Stimulated activated naive CD8-positive, alpha-beta T cell treated with anti-CD3 and anti-CD28 coated beads, Interleukin-15, Interleukin-2, amounts not matched to agents 100 ng/mL and 50 ng/mL, for 24 hours (primary cell): Measurements from ENCODE around the gene MAPK8IP1.
A peak's percentile ranks its signal among the peaks of the same experiment; 100 is the strongest.
"Not testable (repeated sequence)": the region's sequence is repeated elsewhere in the genome, so short reads cannot be mapped to it uniquely, and the experiment has no call there.

ENCODE experiments used
- H3K27ac Mint-ChIP-seq: one replicate; pipeline ENCODE4 v1.8.0; 2021; ENCODE audit warnings: mild to moderate bottlenecking, mixed read lengths
- H3K27me3 Mint-ChIP-seq: one replicate; pipeline ENCODE4 v1.8.0; 2021; ENCODE audit warnings: mixed read lengths
- H3K36me3 Mint-ChIP-seq: one replicate; pipeline ENCODE4 v1.8.0; 2021; ENCODE audit warnings: low read depth, mixed read lengths
- H3K4me1 Mint-ChIP-seq: one replicate; pipeline ENCODE4 v1.8.0; 2021; ENCODE audit warnings: low read depth, mixed read lengths
- H3K4me3 Mint-ChIP-seq: one replicate; pipeline ENCODE4 v1.8.0; 2021; ENCODE audit warnings: mild to moderate bottlenecking, mixed read lengths
- H3K9me3 Mint-ChIP-seq: one replicate; pipeline ENCODE4 v1.8.0; 2021; ENCODE audit warnings: mixed read lengths

Gene MAPK8IP1

DNA sequence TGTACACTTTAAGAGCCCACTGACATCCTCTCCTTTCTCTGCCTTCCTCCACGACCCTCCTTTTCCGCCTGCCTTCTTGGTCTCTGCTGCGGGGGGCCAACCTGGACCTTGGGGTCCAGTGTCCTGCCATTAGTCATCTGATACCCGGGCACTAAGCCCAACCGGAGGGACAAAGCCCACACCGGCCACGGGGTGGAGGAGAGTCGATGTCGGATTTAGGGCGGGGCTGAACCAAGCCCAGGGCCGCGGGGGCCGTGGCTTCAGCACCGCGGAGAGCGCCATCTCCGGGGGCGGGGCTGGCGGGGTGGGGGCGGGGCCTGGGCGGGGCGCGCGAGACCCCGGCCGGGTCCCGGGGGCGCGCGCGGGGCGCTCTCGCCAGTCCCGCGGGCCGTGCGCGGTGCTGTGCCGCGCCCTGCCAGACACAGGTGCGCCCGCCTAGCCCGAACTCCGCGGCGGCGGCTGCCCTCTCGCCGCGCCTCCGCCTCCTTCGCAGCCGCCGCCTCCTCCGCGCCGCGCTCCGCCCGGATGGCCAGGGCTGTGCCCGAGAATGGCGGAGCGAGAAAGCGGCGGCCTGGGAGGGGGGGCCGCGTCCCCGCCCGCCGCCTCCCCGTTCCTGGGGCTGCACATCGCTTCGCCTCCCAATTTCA is at the start of gene MAPK8IP1:
Gene MAPK8IP1, plus strand, starts transcription at position 378 of the 647 bp plus-strand sequence. Its CDS starts 170 bp downstream, at position 548.
- Mint-ChIP-seq H3K9me3 (no peaks in the 10 kb centered on the region), H3K4me1 (peaks cover 10% of the 10 kb centered on the region), H3K4me3 (peak within 1 kb of the TSS; percentile 75), H3K36me3 (peaks cover 9% of the 10 kb centered on the region), H3K27ac (no peak within 1 kb of the TSS), H3K27me3 (no peaks in the 10 kb centered on the region)

DNA sequence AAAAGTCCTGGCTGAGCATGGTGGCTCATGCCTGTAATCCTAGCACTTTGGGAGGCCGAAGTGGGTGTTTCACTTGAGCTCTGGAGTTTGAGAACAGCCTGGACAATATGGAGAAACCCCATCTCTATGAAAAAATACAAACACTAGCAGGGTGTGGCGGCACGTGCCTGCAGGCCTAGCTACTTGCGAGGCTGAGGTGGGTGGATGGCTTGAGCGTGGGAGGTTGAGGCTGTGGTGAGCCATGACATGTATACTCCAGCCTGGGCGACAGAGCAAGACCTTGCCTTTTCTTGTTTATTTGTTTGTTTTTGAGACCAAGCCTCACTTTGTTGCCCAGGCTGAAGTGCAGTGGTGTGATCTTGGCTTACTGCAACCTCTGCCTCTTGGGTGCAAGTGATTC is 46.2 kb upstream of the MAPK8IP1 start:
- H3K9me3 Mint-ChIP-seq, result no peaks in the 10 kb centered on the region
- no peak overlapping the region for H3K4me3 Mint-ChIP-seq
- no peaks in the 10 kb centered on the region for H3K36me3 Mint-ChIP-seq
- no peak overlapping the region for H3K27ac Mint-ChIP-seq
- H3K27me3 Mint-ChIP-seq, result no peaks in the 10 kb centered on the region
- H3K4me1 Mint-ChIP-seq, result peaks cover 17% of the 10 kb centered on the region

DNA sequence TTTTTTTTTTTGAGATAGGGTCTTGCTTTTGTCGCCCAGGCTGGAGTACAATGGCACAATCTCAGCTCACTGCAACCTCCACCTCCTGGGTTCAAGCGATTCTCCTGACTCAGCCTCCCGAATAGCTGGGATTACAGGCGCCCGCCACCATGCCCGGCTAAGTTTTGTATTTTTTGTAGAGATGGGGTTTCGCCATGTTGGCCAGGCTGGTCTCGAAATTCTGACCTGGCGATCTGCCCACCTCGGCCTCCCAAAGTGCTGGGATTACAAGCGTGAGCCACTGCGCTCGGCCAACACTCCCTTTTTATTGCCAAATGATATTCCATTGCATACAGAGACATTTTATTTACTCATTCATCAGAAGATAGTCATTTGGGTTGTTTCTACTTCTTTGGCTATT is 45.2 kb upstream of the MAPK8IP1 start:
- H3K4me3 Mint-ChIP-seq, result not testable (repeated sequence)

DNA sequence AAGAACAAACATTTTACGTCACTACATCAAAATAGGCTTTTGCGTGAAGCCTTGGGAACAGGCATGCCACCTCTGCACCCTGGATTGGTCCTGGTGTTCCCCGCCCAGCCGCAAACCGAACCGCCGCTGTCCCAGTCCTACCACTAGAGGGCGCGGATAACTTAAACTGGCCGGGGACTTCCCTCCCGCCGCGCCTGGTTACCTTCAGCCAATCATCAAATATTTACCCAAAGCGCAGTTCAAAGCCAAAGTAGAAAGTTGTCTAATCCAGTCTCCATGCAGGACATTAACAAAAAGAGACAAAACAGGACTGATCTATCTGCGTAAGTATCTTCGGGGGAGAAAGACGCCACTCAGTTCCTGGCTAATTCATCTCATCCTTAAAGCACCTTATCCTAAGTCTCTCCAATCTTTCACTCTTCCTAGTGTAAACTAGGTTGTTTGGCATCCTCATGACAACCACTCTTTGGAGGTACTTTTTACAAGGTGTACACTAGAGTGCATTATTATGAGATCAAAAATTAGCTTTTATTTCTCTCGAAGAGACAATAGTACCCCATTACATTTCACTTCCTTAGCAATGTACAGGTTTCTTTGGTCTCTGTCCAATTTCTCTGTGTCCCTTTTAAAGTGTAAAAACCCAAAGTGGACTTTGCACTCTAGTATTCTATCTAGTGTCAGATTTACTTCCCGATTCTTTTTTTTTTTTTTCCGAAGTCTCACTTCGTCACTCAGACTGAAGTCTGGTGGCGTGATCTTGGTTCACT is 42.1 kb upstream of the MAPK8IP1 start:
- H3K4me3 Mint-ChIP-seq, result peak overlapping the region; percentile 42
- peaks cover 4% of the 10 kb centered on the region for H3K27me3 Mint-ChIP-seq
- no peak overlapping the region for H3K27ac Mint-ChIP-seq
- H3K4me1 Mint-ChIP-seq, result peaks cover 24% of the 10 kb centered on the region
- no peaks in the 10 kb centered on the region for H3K9me3 Mint-ChIP-seq
- no peaks in the 10 kb centered on the region for H3K36me3 Mint-ChIP-seq

More for the DNA sequence above, 45.2 kb upstream of the MAPK8IP1 start:
- peaks cover 13% of the 10 kb centered on the region for H3K4me1 Mint-ChIP-seq
- H3K9me3 Mint-ChIP-seq, H3K36me3 Mint-ChIP-seq, H3K27ac Mint-ChIP-seq, H3K27me3 Mint-ChIP-seq: not testable (repeated sequence)

DNA sequence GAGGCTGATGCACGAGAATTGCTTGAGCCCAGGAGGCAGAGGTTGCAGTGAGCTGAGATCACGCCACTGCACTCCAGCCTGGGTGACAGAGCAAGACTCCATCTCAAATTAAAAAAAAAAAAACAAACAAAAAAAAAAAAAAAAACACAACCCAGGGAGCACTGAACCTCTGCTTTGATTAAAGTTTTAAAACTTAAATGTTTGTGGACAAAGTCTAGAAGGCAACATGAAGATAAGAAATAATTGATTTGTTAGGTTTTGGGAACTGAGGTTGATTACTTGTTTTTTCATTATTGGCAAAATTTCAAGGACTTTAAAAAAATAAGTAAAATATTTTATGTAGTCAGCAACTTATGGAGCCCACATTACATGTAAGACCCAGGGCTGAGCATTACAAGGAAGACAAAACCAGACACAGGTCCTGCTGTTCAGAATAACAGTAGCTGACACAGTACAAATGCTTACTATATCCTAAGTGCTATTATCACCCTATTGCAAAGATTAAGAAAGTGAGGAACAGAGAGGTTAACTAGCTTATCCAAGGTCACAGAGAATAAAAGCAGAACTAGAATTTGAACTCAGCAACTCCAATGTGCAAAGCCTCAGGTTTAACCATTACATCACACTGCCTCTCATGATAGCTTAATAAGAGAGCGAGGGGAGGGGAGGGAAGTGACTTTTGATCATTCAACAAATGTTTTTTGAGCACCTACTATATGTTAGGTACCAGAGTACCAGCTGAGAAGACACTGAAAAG is 40.5 kb upstream of the MAPK8IP1 start:
- no peak overlapping the region for H3K4me3 Mint-ChIP-seq
- H3K36me3 Mint-ChIP-seq, result no peaks in the 10 kb centered on the region
- H3K9me3 Mint-ChIP-seq, result no peaks in the 10 kb centered on the region
- H3K27me3 Mint-ChIP-seq, result peaks cover 4% of the 10 kb centered on the region
- peaks cover 37% of the 10 kb centered on the region for H3K4me1 Mint-ChIP-seq
- H3K27ac Mint-ChIP-seq, result no peak overlapping the region

DNA sequence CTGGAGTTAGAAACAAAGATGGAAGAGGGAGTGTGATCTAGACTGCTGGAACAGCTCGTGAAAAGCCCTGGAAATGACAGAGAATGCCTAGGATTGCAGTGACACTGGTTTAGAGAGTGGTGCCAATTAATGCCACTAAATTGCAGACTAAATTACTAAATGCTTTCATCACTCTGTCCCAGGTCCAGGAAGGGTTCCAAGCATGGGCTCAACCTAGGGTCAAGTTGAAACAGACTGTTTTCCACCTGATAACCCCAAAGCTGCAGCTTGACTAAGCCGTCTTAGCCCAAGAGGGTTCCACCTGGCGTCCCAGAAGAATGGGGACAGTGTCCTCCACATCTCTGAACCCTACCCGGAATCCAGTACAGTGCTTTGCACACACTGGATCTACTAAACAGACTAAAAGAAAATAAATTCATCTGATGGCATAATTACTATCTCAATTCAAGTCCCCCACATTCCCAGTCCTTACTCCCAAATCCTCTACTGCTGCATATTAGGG is 39.2 kb upstream of the MAPK8IP1 start:
- Mint-ChIP-seq H3K27me3 (peaks cover 4% of the 10 kb centered on the region), H3K36me3 (peaks cover 9% of the 10 kb centered on the region), H3K4me1 (peaks cover 49% of the 10 kb centered on the region), H3K27ac (peak overlapping the region; percentile 10), H3K9me3 (no peaks in the 10 kb centered on the region), H3K4me3 (peak overlapping the region; percentile 82)

DNA sequence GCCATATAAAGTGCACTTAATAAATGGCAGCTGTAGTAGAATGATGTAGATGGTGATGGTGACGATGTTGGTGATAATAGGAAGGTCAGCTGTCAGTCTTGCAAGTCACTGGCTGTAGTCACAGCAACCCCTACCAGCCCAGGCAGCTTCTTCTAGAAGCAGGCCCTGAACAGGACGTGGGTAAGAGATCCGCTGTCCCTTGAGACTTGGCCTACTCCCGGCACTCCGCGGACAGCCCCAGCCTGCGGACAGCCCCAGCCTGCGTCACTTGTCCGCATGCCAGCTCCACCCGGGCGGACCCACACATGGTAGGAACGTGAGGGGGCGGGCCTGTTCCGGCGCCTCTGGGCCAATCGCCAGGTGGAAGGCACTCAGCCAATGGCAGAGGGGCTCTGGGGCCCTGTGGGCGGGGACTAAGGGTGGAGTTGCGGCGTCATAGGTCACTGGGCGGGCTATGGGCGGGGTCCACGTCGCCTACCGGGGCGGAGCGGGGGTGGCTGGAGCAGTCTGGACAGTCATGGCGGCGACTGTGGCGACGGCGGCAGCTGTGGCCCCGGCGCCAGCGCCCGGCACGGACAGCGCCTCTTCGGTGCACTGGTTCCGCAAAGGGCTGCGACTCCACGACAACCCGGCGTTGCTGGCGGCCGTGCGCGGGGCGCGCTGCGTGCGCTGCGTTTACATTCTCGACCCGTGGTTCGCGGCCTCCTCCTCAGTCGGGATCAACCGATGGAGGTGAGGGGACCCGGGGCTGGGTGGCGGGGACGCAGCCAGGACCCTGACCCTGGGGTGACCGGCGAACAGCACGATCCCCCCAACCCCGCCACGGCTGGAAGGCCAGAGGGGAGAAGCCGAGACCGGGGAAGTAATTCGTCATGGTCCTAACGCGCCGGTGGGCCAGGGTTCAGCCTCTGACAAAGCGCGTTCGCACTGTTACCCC is 38.2 kb upstream of the MAPK8IP1 start, which contains the start of gene CRY2:
Gene CRY2, plus strand, starts transcription at position 502 of the 937 bp plus-strand sequence. Its CDS starts 16 bp downstream, at position 518.
- H3K36me3 Mint-ChIP-seq, result peaks cover 9% of the 10 kb centered on the region
- peaks cover 50% of the 10 kb centered on the region for H3K4me1 Mint-ChIP-seq

DNA sequence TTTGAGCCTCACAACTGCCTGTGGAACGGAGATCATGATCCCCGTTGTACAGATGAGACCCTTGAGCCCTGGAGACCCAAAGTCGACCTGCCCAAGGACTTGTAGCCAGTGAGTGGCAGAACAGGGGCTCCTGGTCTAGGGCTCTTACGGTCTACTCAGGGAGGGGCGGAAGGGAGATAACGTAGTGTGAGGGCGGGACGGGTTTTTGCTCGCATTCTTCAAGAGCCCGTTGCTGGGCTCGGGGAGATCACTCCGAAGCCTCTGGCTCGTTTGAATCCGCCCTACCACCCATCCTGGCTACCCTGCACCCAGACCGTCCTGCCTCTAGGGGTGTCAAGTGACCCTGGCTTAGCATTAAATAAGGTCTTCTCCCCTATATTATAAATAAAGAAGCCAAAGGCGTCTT is 37.5 kb upstream of the MAPK8IP1 start:
- Mint-ChIP-seq H3K36me3 (peaks cover 9% of the 10 kb centered on the region), H3K4me3 (peak overlapping the region; percentile 82), H3K4me1 (peaks cover 52% of the 10 kb centered on the region), H3K9me3 (no peaks in the 10 kb centered on the region), H3K27me3 (peaks cover 4% of the 10 kb centered on the region), H3K27ac (peak overlapping the region; percentile 49)

More for the DNA sequence above, 38.2 kb upstream of the MAPK8IP1 start, which contains the start of gene CRY2:
- H3K27me3 Mint-ChIP-seq, result peaks cover 4% of the 10 kb centered on the region
- H3K4me3 Mint-ChIP-seq, result peak within 1 kb of the TSS; percentile 82
- no peaks in the 10 kb centered on the region for H3K9me3 Mint-ChIP-seq
- peak within 1 kb of the TSS; percentile 75 for H3K27ac Mint-ChIP-seq

DNA sequence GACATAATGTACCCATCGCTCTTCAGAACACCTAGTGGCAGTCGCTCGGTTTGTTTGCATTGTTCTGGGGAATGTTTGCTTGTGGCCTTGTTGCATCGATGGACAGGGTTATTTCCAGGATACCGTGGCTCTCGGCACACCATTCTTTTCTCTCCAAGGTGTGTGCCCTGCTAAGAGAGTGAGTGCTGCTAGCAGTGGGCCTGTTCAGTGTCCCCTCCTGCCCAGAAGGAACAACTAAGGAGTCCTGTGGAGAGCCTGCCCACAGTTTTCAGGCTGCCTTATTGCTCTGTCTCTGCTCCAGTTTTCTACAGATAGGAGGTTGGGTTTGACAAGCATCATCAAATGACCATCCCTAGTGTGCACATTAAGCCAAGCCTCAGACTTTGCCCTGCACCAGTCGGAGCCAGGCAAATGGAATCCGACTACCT is 36.8 kb upstream of the MAPK8IP1 start:
- peaks cover 45% of the 10 kb centered on the region for H3K4me1 Mint-ChIP-seq
- peaks cover 9% of the 10 kb centered on the region for H3K36me3 Mint-ChIP-seq
- no peaks in the 10 kb centered on the region for H3K9me3 Mint-ChIP-seq
- H3K27ac Mint-ChIP-seq, result no peak overlapping the region
- peak overlapping the region; percentile 82 for H3K4me3 Mint-ChIP-seq
- H3K27me3 Mint-ChIP-seq, result peaks cover 4% of the 10 kb centered on the region

DNA sequence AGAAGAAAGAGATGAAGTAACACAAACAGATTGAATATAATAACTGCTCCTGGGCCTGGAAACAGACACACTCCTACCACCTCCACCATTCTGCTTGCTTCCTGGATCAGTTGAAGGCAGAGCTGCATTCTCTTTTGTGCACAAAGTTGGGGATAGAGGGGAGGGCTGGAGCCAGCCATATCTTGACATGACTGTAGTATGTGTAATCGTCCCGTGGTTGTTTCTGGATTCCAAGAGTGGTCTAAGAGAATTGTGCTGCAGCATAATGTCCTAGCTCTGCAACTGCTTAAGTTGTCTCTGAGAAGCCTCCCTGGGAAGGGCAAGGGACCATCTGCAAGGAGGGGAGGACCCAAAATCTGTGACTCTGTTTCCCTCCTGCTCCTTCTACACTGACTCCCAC is 35.0 kb upstream of the MAPK8IP1 start:
- H3K9me3 Mint-ChIP-seq, result no peaks in the 10 kb centered on the region
- H3K27ac Mint-ChIP-seq, result no peak overlapping the region
- peaks cover 9% of the 10 kb centered on the region for H3K36me3 Mint-ChIP-seq
- peaks cover 45% of the 10 kb centered on the region for H3K4me1 Mint-ChIP-seq
- H3K4me3 Mint-ChIP-seq, result no peak overlapping the region
- H3K27me3 Mint-ChIP-seq, result peaks cover 4% of the 10 kb centered on the region

DNA sequence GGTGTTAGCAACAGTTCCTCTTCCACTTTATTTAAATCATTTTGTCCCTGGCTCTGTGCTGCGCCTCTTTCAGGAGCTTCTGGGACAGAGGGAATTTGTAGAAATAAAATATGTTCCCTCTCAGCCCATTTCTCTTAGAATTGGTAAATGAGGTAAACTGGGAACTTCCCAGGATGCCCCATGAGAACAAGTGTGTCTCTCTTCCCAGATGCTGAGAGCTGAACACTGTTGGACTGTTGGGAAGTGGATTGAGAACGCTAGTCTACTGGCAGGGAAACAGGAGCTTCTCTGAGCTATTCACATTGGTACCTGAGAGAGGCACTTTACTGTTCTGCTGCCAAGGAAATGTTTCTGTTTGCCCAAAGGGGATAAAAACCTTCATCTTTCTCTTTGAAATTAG is 34.2 kb upstream of the MAPK8IP1 start:
- Mint-ChIP-seq H3K27ac (no peak overlapping the region), H3K4me3 (no peak overlapping the region), H3K36me3 (peaks cover 9% of the 10 kb centered on the region), H3K27me3 (no peaks in the 10 kb centered on the region), H3K9me3 (no peaks in the 10 kb centered on the region), H3K4me1 (peaks cover 45% of the 10 kb centered on the region)

DNA sequence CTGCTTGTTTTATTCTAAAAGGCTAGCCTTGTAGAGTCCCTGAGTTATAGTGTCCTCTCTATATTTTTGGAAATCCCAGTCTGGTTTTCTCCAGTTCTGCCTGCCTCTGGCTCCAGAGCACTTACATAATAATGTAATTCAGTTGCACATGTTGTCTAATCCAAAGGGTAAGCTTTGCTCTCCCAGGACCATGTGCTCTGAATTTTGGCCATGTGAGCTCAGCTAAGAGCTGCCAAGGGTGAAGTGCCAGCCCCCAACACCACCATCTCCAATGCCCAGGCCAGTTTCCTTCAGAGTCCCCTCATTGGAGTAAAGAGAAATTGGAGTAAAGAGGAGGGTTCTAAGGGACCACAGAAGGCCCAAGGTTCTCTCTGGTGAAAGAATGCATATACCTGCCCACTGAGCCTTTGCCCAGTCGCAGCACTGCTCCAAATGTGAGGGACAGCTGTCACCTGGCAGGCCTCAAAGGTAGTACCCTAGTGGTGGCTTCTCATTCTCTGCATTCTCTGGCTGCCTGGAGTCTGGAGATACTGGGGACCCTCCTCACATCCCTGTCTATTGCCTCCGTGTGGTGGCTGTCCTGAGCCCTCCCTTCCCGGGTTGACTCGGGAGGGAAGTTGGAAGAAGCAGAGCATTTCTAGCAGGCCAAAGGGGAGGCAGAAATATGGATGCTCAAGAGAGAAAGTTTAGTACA is 33.3 kb upstream of the MAPK8IP1 start:
- H3K27me3 Mint-ChIP-seq, result no peaks in the 10 kb centered on the region
- peaks cover 14% of the 10 kb centered on the region for H3K36me3 Mint-ChIP-seq
- H3K9me3 Mint-ChIP-seq, result no peaks in the 10 kb centered on the region
- no peak overlapping the region for H3K27ac Mint-ChIP-seq
- H3K4me3 Mint-ChIP-seq, result no peak overlapping the region
- peaks cover 37% of the 10 kb centered on the region for H3K4me1 Mint-ChIP-seq

DNA sequence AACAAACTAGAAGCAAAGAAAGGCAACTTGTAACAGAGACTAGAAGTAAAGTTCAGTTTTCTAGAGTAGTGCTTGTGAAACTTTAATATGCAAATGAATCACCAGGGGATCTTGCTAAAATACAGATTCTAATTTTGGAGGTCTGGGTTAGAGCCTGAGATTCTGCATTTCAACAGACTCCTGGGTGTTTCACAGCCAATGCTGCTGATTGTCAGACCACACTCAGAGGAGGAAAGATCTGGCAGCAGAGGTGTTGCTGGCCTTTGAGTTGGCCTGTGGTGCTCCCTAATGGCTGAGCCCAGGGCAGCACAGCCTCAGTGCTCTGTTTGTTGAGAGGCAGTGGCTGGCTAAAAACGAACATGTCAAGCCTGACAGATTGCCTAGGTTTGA is 32.7 kb upstream of the MAPK8IP1 start:
- Mint-ChIP-seq H3K9me3 (no peaks in the 10 kb centered on the region), H3K27me3 (no peaks in the 10 kb centered on the region), H3K36me3 (peaks cover 18% of the 10 kb centered on the region), H3K27ac (no peak overlapping the region), H3K4me3 (no peak overlapping the region), H3K4me1 (peaks cover 37% of the 10 kb centered on the region)
